Aorta (tissue), 5 donors: ENCODE results near the gene ZSWIM6. TPM values are rescaled to one million over a fixed set of nuclear protein-coding genes. Genes with fewer than 3 reads are reported as not detected.

Experiments used
- ATAC-seq: fragments of 200-7000 bp; cut with Tn5 transposase; one replicate; pipeline ENCODE4 v1.9.1; 2022; ENCODE audit warnings: moderate library complexity; ENCODE audit not compliant: low FRiP score
- DNase-seq, 2 donors: peaks; one replicate each; pipeline ENCODE4 v3.0.0-alpha.2; 2020
- H3K27ac ChIP-seq, 2 donors: one replicate each; pipeline ENCODE4 v1.5.1; 2013; ENCODE audit warnings: low read length in 2 of 2, mild to moderate bottlenecking in 2 of 2, moderate library complexity in 2 of 2, control low read depth in 1 of 2, inconsistent platforms in 1 of 2, low read depth in 1 of 2
- H3K27me3 ChIP-seq, 2 donors: one replicate each; pipeline ENCODE4 v1.6.1; 2013; ENCODE audit warnings: control low read depth in 1 of 2, low read length in 1 of 2, mild to moderate bottlenecking in 1 of 2, moderate library complexity in 1 of 2; ENCODE audit not compliant: insufficient read depth in 2 of 2, control insufficient read depth in 1 of 2
- H3K36me3 ChIP-seq, 2 donors: one replicate each; pipeline ENCODE4 v1.6.1; 2013; ENCODE audit warnings: control low read depth in 1 of 2, low read length in 1 of 2, mild to moderate bottlenecking in 1 of 2; ENCODE audit not compliant: insufficient read depth in 2 of 2, control insufficient read depth in 1 of 2
- H3K4me1 ChIP-seq, 2 donors: one replicate each; pipeline ENCODE4 v1.6.1; 2013; ENCODE audit warnings: low read length in 2 of 2, control low read depth in 1 of 2, mild to moderate bottlenecking in 1 of 2, moderate library complexity in 1 of 2; ENCODE audit not compliant: insufficient read depth in 2 of 2, control insufficient read depth in 1 of 2
- H3K4me3 ChIP-seq, 2 donors: one replicate each; pipeline ENCODE4 v1.5.1; 2013; ENCODE audit warnings: low read length in 2 of 2, control low read depth in 1 of 2, mild to moderate bottlenecking in 1 of 2
- H3K9me3 ChIP-seq: one replicate; pipeline ENCODE4 v1.6.1; 2013; ENCODE audit warnings: mild to moderate bottlenecking, low read length; ENCODE audit not compliant: control insufficient read depth
- WGBS, 2 donors: extraction: QIAGEN DNeasy Blood & Tissue Kit; methylation state at CpG; one replicate each; pipeline ENCODE4 v1.1.7; 2013; 5-methylcytosine and 5-hydroxymethylcytosine counted together
- intact Hi-C, 2 donors: fragments of 100-400 bp; cut with DNase I; formaldehyde crosslinking; loops; one replicate each; pipeline versions ENCODE4 v1.14.2 to v1.15.0; 2022
- polyA plus RNA-seq, 2 donors: library from polyadenylated mRNA; stranded (reverse); fragments of 200-250 nt; gene quantifications; one replicate each; pipeline ENCODE4 v1.2.3, GENCODE V29; 2013
- total RNA-seq, 2 donors: library from RNA; stranded (reverse); fragmentation: NEBNext Ultra II Directional; extraction: Animal tissue kit (Norgen Biotek cat#: 25700); gene quantifications; one replicate each; pipeline ENCODE4 v1.2.1, GENCODE V29; 2021
- donor health status: healthy with polysubstance abuse.
- donor health status: Bipolar disorder and iron deficiency.
- donor health status: DM: no; HTN: no; CAD: no.
- donor health status: DM: no; HTN: no; CAD: no.
- donor health status: DM: yes; HTN: yes; CAD: no.

Gene ZSWIM6
- total and polyA plus RNA-seq, 4 donors = 3.4 to 21.8 (median 12.4) TPM

DNA sequence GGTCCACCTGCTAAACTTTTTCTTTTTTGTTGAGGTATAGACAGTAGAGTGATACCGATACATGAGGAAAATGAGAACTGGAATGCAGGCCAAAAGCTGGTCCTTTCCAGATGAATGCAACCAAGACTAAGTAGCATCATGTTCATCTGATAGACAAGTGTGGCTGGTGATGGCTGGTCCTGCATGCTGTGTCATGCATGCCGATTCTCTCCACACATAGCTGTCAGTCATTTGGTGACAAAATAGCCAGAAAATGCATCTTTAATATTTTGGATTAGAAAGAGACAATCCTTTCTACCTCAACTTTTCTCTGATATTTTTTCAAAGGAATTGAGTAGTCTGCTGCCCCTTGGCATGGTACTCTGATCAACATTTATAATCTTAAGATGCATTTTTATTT lies 49.9 kb downstream of the ZSWIM6 start:
- Histone ChIP-seq H3K4me1 (peaks cover 0 to 5% of the 10 kb centered on the region in 2 donors), H3K9me3 (no peaks in the 10 kb centered on the region), H3K4me3 (no peak overlapping the region), H3K36me3 (no peaks in the 10 kb centered on the region), H3K27ac (no peak overlapping the region), H3K27me3 (no peaks in the 10 kb centered on the region)
- intact Hi-C loops = no loop called here
- ATAC-seq (no peak), DNase-seq (no peak)
- 89 to 93% methylated on average over 2 of the region's 2 CpGs for WGBS, 2 donors

- no peak overlapping the region for H3K4me3 ChIP-seq
- intact Hi-C loops = no loop called here
- H3K27me3 ChIP-seq = no peaks in the 10 kb centered on the region
- peaks cover 0 to 5% of the 10 kb centered on the region in 2 donors for H3K4me1 ChIP-seq
- WGBS, 2 donors = 97% methylated on average over 3 of the region's 3 CpGs
- ATAC-seq (no peak), DNase-seq (no peak)
- no peaks in the 10 kb centered on the region for H3K9me3 ChIP-seq
- no peak overlapping the region for H3K27ac ChIP-seq
- H3K36me3 ChIP-seq = no peaks in the 10 kb centered on the region
These were observed 53.6 kb downstream of the ZSWIM6 start for GRCh38 chr5:61385627-61386026.

- no peak for DNase-seq
- WGBS, 2 donors = 63 to 68% methylated on average over 2 of the region's 2 CpGs
- no peaks in the 10 kb centered on the region for H3K9me3 ChIP-seq
- H3K27ac ChIP-seq = no peak overlapping the region
- peaks cover 0 to 5% of the 10 kb centered on the region in 2 donors for H3K4me1 ChIP-seq
- no peaks in the 10 kb centered on the region for H3K36me3 ChIP-seq
- H3K27me3 ChIP-seq = no peaks in the 10 kb centered on the region
- no peak overlapping the region for H3K4me3 ChIP-seq
- intact Hi-C loops = no loop called here
- no peak for ATAC-seq
These were observed 54.2 kb downstream of the ZSWIM6 start for GRCh38 chr5:61386045-61386800.

- no peaks in the 10 kb centered on the region for H3K36me3 ChIP-seq
- no peak overlapping the region for H3K27ac ChIP-seq
- peaks cover 0 to 5% of the 10 kb centered on the region in 2 donors for H3K4me1 ChIP-seq
- intact Hi-C loops = no loop called here
- no peaks in the 10 kb centered on the region for H3K27me3 ChIP-seq
- DNase-seq = no peak
- no peak for ATAC-seq
- H3K4me3 ChIP-seq = no peak overlapping the region
- no peaks in the 10 kb centered on the region for H3K9me3 ChIP-seq
- whole genome bisulfite sequencing, 2 donors = 82 to 88% methylated on average over 3 of the region's 3 CpGs
These were observed 57.6 kb downstream of the ZSWIM6 start for GRCh38 chr5:61389609-61390008.

DNA sequence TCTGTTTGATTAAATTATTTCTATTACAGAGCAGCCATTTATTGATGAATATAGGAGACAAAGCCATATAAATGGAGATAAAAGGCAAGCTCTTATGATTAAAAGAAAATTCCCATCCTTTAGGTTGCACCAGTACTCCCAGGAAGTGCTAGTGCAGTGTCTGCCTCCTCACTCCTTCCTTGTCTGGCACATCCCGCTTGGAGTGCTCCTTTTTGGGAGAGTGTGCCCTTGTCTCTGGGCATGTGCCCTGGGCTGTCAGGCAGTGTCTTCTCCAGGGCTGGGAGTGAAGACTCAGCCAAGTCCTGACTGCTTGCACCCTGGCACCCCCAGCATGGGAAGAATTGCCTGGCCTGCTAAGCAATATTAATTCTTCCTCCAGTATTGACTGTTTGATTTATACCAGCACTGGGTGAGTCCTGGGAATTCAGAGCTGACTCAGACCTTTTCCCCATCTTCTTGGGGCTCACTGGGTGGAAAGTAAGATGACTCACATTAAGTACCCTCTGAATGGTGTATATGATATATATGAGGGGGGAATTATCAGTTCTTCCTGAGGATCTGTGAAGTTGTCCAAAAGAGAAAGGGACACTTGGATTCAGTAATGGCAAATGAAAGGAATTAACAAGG lies 62.1 kb downstream of the ZSWIM6 start:
- intact Hi-C loops = no loop called here
- Histone ChIP-seq H3K27ac (no peak overlapping the region), H3K9me3 (no peaks in the 10 kb centered on the region), H3K4me1 (peaks cover 0 to 3% of the 10 kb centered on the region in 2 donors), H3K27me3 (no peaks in the 10 kb centered on the region), H3K4me3 (no peak overlapping the region), H3K36me3 (no peaks in the 10 kb centered on the region)
- ATAC-seq (no peak), DNase-seq (no peak)
- 94 to 97% methylated on average over 1 of the region's 1 CpG for WGBS, 2 donors

GRCh38 chr5:61394793-61395192 lies 62.7 kb downstream of the ZSWIM6 start:
- no peak overlapping the region for H3K4me3 ChIP-seq
- WGBS, 2 donors = 84 to 92% methylated on average over 2 of the region's 2 CpGs
- H3K27ac ChIP-seq = no peak overlapping the region
- H3K27me3 ChIP-seq = no peaks in the 10 kb centered on the region
- H3K36me3 ChIP-seq = no peaks in the 10 kb centered on the region
- intact Hi-C loops = no loop called here
- ATAC-seq (no peak), DNase-seq (no peak)
- peaks cover 0 to 3% of the 10 kb centered on the region in 2 donors for H3K4me1 ChIP-seq
- H3K9me3 ChIP-seq = no peaks in the 10 kb centered on the region

DNA sequence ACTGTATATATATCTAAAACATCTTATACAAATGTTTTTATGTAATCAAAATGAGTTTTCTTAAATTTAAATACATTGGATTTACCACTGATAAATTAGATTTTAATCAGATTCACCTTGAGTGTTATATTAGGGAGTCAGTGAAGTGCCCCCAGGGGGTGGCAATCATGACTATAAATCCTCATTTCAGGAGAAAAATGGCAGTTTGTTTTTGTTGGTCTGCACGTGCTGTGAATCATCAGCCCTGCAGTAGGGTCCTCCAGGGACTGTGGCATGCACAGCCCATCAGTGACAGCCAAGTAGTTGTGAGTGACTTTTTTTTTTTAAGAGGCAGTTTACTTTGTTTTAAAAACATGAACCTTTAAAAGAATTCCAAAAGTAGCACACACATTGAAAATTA lies 65.2 kb downstream of the ZSWIM6 start:
- intact Hi-C loops = no loop called here
- Histone ChIP-seq H3K9me3 (no peaks in the 10 kb centered on the region), H3K27ac (no peak overlapping the region), H3K27me3 (no peaks in the 10 kb centered on the region), H3K36me3 (no peaks in the 10 kb centered on the region), H3K4me1 (peaks cover 0 to 3% of the 10 kb centered on the region in 2 donors), H3K4me3 (no peak overlapping the region)
- ATAC-seq (no peak), DNase-seq (no peak)
- 3 to 4% methylated on average over 1 of the region's 1 CpG for WGBS, 2 donors

GRCh38 chr5:61397937-61398336 lies 65.9 kb downstream of the ZSWIM6 start:
- Histone ChIP-seq H3K4me1 (peaks cover 0 to 3% of the 10 kb centered on the region in 2 donors), H3K9me3 (no peaks in the 10 kb centered on the region), H3K27me3 (no peaks in the 10 kb centered on the region), H3K4me3 (no peak overlapping the region), H3K27ac (no peak overlapping the region), H3K36me3 (no peaks in the 10 kb centered on the region)
- no peak for ATAC-seq
- WGBS, 2 donors = 93 to 95% methylated on average over 2 of the region's 2 CpGs
- no peak for DNase-seq
- intact Hi-C loops = no loop called here

DNA sequence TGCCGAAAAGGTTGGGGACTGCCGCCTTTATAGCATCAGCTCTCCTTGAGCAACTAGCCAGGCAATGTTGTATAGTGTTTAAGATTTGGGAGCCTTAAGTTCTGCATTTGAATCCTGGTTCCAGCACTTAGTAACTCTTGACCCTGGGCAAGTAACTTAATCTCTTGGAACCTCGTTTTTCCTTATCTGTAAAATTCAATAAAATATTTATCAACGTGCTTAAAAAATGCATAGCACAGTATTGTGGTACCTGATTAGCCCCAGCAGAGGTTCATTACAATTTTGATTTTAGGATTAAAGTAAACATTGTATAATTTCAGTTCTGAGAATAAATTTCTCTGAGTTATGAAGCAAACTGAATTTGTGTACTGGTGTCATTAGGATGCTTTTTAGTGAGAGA lies 66.4 kb downstream of the ZSWIM6 start:
- ATAC-seq (no peak), DNase-seq (no peak)
- no peak overlapping the region for H3K4me3 ChIP-seq
- H3K9me3 ChIP-seq = no peaks in the 10 kb centered on the region
- H3K27ac ChIP-seq = no peak overlapping the region
- no peaks in the 10 kb centered on the region for H3K36me3 ChIP-seq
- peaks cover 0 to 3% of the 10 kb centered on the region in 2 donors for H3K4me1 ChIP-seq
- intact Hi-C loops = no loop called here
- 72 to 74% methylated on average over 4 of the region's 4 CpGs for WGBS, 2 donors
- H3K27me3 ChIP-seq = no peaks in the 10 kb centered on the region
